ENCODE measurements around the gene CYP4F8.

DNA sequence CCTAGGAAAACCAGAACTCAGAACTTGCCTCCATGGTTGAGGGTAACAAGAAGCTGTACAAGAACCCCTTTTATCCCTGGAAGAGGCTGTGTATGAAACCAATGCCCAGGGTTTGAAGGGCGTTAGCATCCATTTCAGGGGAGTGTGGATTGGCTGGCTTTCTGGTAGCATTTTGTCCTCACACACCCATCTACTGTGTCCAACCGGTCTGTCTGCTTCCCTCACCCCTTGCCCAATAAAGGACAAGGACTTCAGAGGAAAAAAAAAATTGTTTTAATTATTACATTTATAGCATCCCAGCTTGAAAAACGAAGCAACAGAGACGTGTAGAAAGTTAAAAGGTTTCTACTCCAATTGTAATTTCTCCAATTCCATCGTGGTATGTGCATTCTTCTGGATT lies 2.7 kb upstream of the CYP4F8 start:
- TF ChIP-seq POLR2AphosphoS5 (IDR thresholded peaks at IDR 0.05): no peak
- no peak for TF ChIP-seq POLR2A (IDR thresholded peaks at IDR 0.05; ENCODE audit: low read depth)
- no peak for TF ChIP-seq CTCF (IDR thresholded peaks at IDR 0.05)
- TF ChIP-seq EP300 (IDR thresholded peaks at IDR 0.05): no peak

Measured in esophagus muscularis mucosa (tissue), 4 donors.